ENCODE data around the gene TMIGD2.
"Not testable (repeated sequence)": the region's sequence is repeated elsewhere in the genome, so short reads cannot be mapped to it uniquely, and the experiment has no call there.

TMIGD2 gene

GRCh38 chr19:4266253-4267000 is 35.8 kb downstream of the TMIGD2 start:
- DNase-seq, result no peak

- no peak for DNase-seq
Measured at GRCh38 chr19:4264812-4265211, 37.4 kb downstream of the TMIGD2 start.

GRCh38 chr19:4260613-4261191 is 41.5 kb downstream of the TMIGD2 start:
- DNase-seq, result no peak

DNA sequence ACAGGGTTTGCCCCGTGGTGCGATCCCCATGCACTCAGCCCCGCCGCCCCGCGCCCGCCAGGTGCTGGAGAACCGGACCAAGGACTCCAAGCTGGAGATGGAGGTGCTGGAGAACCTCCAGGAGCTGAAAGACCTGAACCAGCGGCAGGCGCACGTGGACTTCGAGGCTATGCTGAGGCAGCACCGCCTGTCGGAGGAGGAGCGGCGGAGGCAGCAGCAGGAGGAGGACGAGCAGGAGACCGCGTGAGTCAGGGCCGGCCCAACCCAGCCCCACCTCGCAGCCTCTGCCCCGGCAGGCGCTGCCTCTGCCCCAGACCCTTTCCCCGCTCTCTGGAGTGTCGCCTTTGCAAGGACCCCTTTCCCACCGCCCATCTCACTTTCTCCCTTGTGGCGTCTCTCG is 44.0 kb downstream of the TMIGD2 start:
- no peak for DNase-seq

DNA sequence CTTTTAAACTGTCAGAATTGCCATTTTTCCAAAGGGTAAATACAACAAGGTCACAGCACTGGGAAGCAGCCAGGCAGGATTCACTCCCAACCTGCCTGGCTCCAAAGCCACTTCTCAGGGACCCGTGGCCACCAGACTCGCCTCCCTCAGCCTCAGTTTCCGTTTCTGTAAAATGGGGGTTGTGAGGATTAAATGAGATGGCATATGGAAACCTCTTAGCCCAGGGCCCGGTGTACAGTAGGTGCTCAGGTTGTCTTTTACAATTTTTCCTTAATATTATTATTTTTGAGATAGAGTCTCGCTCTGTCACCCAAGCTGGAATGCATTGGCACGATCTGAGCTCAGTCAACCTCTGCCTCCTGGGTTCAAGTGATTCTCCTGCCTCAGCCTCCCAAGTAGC is 45.2 kb downstream of the TMIGD2 start:
- DNase-seq, result no peak

GRCh38 chr19:4256563-4256962 is 45.6 kb downstream of the TMIGD2 start:
- DNase-seq, result no peak

DNA sequence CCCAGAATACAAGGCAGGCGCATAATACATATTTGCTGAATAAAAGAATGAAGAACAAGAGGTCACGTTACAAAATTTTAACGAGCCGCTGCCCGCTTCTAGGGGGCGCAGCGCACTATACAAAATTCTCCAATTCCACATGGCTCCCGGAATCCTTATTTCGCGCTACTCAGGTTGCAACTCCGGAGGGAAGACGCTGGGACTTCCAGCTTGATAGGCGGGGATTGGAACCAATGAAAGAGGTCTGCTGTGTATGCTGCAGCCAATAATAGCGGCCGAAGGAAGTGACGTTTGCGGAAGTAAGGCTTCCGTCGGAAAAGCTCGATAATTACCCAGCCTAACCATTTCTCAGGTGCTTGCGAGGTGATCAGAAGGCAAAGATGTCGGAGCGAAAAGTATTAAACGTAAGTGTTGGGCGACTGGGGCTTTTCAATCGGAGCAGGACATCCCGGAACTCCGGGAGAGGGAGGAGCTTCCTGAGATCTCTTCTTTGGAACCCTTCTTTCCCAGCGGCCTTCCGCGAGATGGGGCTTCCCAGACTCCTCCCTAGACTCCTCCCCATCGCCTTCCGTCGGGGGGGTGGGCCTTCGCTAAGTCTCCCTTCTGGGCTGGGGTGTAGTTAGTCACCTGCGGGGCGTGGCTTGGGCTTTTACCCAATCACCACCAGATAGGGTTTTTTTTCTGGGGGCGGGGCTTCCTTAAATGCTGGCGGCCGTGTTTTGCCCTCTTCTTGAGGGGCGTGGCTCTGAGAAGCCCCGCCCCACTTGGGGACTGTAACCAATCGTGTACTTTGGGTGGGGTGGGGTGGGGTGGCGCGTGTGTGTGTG is 55.2 kb downstream of the TMIGD2 start, which contains the start of gene YJU2:
YJU2 (plus strand) TSS at position 314 of the 827 bp plus-strand sequence; CDS start at position 381, 67 bp downstream.
- peak; percentile 95 to 98 for DNase-seq

- DNase-seq, result not testable (repeated sequence)
Measured at GRCh38 chr19:4245938-4246337, 56.3 kb downstream of the TMIGD2 start.

Data from stimulated activated CD4-positive, alpha-beta T cell treated with anti-CD3 and anti-CD28 coated beads, Interleukin-2, amount 100 ng/mL, for 48 hours (primary cell).